Memory B cell (primary cell): ENCODE results near the gene GON4L.
"Not testable (repeated sequence)": the region's sequence is repeated elsewhere in the genome, so short reads cannot be mapped to it uniquely, and the experiment has no call there.

Source experiments
- ATAC-seq: fragments of 150-1000 bp; cut with Tn5 transposase; 2 replicates; pipeline ENCODE4 v1.10.0; 2021; ENCODE audit warnings: low read depth, mild to moderate bottlenecking, moderate library complexity
- DNase-seq, 2 donors: peaks; one replicate each; pipeline ENCODE4 v3.0.0; 2022; ENCODE audit warnings: low spot score in 2 of 2
- H3K27ac Mint-ChIP-seq: one replicate; pipeline ENCODE4 v1.8.0; 2022; ENCODE audit warnings: mild to moderate bottlenecking, moderate library complexity, mixed read lengths
- H3K27me3 Mint-ChIP-seq: one replicate; pipeline ENCODE4 v1.8.0; 2022; ENCODE audit warnings: mixed read lengths
- H3K36me3 Mint-ChIP-seq: one replicate; pipeline ENCODE4 v1.8.0; 2022; ENCODE audit warnings: mild to moderate bottlenecking, mixed read lengths
- H3K4me1 Mint-ChIP-seq: one replicate; pipeline ENCODE4 v1.8.0; 2022; ENCODE audit warnings: mixed read lengths
- H3K4me3 Mint-ChIP-seq: one replicate; pipeline ENCODE4 v1.8.0; 2022; ENCODE audit warnings: mild to moderate bottlenecking, moderate library complexity, mixed read lengths
- H3K9me3 Mint-ChIP-seq: one replicate; pipeline ENCODE4 v1.8.0; 2022; ENCODE audit warnings: mixed read lengths

The GON4L gene

GRCh38 chr1:155816351-155816750, 40.7 kb downstream of the GON4L start:
- peaks cover 33% of the 10 kb centered on the region for H3K36me3 Mint-ChIP-seq
- H3K9me3 Mint-ChIP-seq = no peaks in the 10 kb centered on the region
- peaks cover 3% of the 10 kb centered on the region for H3K4me1 Mint-ChIP-seq
- DNase-seq = no peak
- H3K27ac Mint-ChIP-seq = no peak overlapping the region
- ATAC-seq = no peak
- H3K27me3 Mint-ChIP-seq = no peaks in the 10 kb centered on the region
- H3K4me3 Mint-ChIP-seq = no peak overlapping the region

GRCh38 chr1:155813672-155814071, 43.3 kb downstream of the GON4L start:
- Mint-ChIP-seq H3K27ac (no peak overlapping the region), H3K36me3 (peaks cover 23% of the 10 kb centered on the region), H3K27me3 (no peaks in the 10 kb centered on the region), H3K4me3 (no peak overlapping the region), H3K9me3 (no peaks in the 10 kb centered on the region), H3K4me1 (peaks cover 7% of the 10 kb centered on the region)
- no peak for DNase-seq
- ATAC-seq = no peak

GRCh38 chr1:155812878-155813277, 44.1 kb downstream of the GON4L start:
- no peak overlapping the region for H3K27ac Mint-ChIP-seq
- no peak overlapping the region for H3K4me3 Mint-ChIP-seq
- H3K36me3 Mint-ChIP-seq = peaks cover 25% of the 10 kb centered on the region

GRCh38 chr1:155809088-155809487, 47.9 kb downstream of the GON4L start:
- no peak overlapping the region for H3K27ac Mint-ChIP-seq
- ATAC-seq = no peak
- no peaks in the 10 kb centered on the region for H3K9me3 Mint-ChIP-seq
- peaks cover 16% of the 10 kb centered on the region for H3K36me3 Mint-ChIP-seq
- H3K27me3 Mint-ChIP-seq = no peaks in the 10 kb centered on the region
- peaks cover 8% of the 10 kb centered on the region for H3K4me1 Mint-ChIP-seq
- DNase-seq = no peak
- H3K4me3 Mint-ChIP-seq = peak overlapping the region; percentile 24

More at GRCh38 chr1:155812878-155813277, 44.1 kb downstream of the GON4L start:
- ATAC-seq (no peak), DNase-seq (no peak)
- Mint-ChIP-seq H3K4me1 (peaks cover 11% of the 10 kb centered on the region), H3K9me3 (no peaks in the 10 kb centered on the region), H3K27me3 (no peaks in the 10 kb centered on the region)

- H3K36me3 Mint-ChIP-seq = peaks cover 21% of the 10 kb centered on the region
- no peak overlapping the region for H3K4me3 Mint-ChIP-seq
- DNase-seq (no peak), ATAC-seq (no peak)
- no peak overlapping the region for H3K27ac Mint-ChIP-seq
- no peaks in the 10 kb centered on the region for H3K27me3 Mint-ChIP-seq
- H3K4me1 Mint-ChIP-seq = no peaks in the 10 kb centered on the region
- H3K9me3 Mint-ChIP-seq = no peaks in the 10 kb centered on the region
Observed at GRCh38 chr1:155801149-155801548, 55.9 kb downstream of the GON4L start.

GRCh38 chr1:155795618-155796017, 61.4 kb downstream of the GON4L start:
- not testable (repeated sequence) for H3K4me3 Mint-ChIP-seq, ATAC-seq, DNase-seq, H3K27ac Mint-ChIP-seq, H3K4me1 Mint-ChIP-seq, H3K27me3 Mint-ChIP-seq, H3K9me3 Mint-ChIP-seq
- H3K36me3 Mint-ChIP-seq = peaks cover 23% of the 10 kb centered on the region

- ATAC-seq (no peak), DNase-seq (no peak)
- no peaks in the 10 kb centered on the region for H3K9me3 Mint-ChIP-seq
- peaks cover 22% of the 10 kb centered on the region for H3K36me3 Mint-ChIP-seq
- H3K4me3 Mint-ChIP-seq = no peak overlapping the region
- no peaks in the 10 kb centered on the region for H3K4me1 Mint-ChIP-seq
- H3K27me3 Mint-ChIP-seq = no peaks in the 10 kb centered on the region
- H3K27ac Mint-ChIP-seq = no peak overlapping the region
Observed at GRCh38 chr1:155794605-155795245, 62.3 kb downstream of the GON4L start.

GRCh38 chr1:155793213-155793612, 63.8 kb downstream of the GON4L start:
- H3K36me3 Mint-ChIP-seq = peaks cover 16% of the 10 kb centered on the region
- no peaks in the 10 kb centered on the region for H3K27me3 Mint-ChIP-seq
- DNase-seq (no peak), ATAC-seq (no peak)
- H3K27ac Mint-ChIP-seq = no peak overlapping the region
- no peaks in the 10 kb centered on the region for H3K9me3 Mint-ChIP-seq
- no peaks in the 10 kb centered on the region for H3K4me1 Mint-ChIP-seq
- no peak overlapping the region for H3K4me3 Mint-ChIP-seq

GRCh38 chr1:155777582-155777981, 79.4 kb downstream of the GON4L start:
- Mint-ChIP-seq H3K9me3 (no peaks in the 10 kb centered on the region), H3K27ac (peak overlapping the region; percentile 74), H3K4me3 (no peak overlapping the region), H3K4me1 (peaks cover 4% of the 10 kb centered on the region), H3K27me3 (no peaks in the 10 kb centered on the region), H3K36me3 (peaks cover 40% of the 10 kb centered on the region)
- no peak for DNase-seq
- no peak for ATAC-seq

GRCh38 chr1:155776414-155776813, 80.6 kb downstream of the GON4L start:
- no peaks in the 10 kb centered on the region for H3K9me3 Mint-ChIP-seq

GRCh38 chr1:155773221-155773620, 83.8 kb downstream of the GON4L start:
- Mint-ChIP-seq H3K4me3 (no peak overlapping the region), H3K9me3 (no peaks in the 10 kb centered on the region), H3K27ac (no peak overlapping the region), H3K36me3 (peaks cover 53% of the 10 kb centered on the region), H3K27me3 (no peaks in the 10 kb centered on the region), H3K4me1 (peaks cover 4% of the 10 kb centered on the region)
- DNase-seq (no peak), ATAC-seq (no peak)

More at GRCh38 chr1:155776414-155776813, 80.6 kb downstream of the GON4L start:
- peaks cover 4% of the 10 kb centered on the region for H3K4me1 Mint-ChIP-seq
- no peak overlapping the region for H3K4me3 Mint-ChIP-seq
- peaks cover 41% of the 10 kb centered on the region for H3K36me3 Mint-ChIP-seq
- peak overlapping the region; percentile 62 for H3K27ac Mint-ChIP-seq
- ATAC-seq = no peak
- H3K27me3 Mint-ChIP-seq = no peaks in the 10 kb centered on the region
- DNase-seq = no peak

- H3K9me3 Mint-ChIP-seq = no peaks in the 10 kb centered on the region
- H3K27me3 Mint-ChIP-seq = no peaks in the 10 kb centered on the region
- peaks cover 49% of the 10 kb centered on the region for H3K36me3 Mint-ChIP-seq
- no peak for DNase-seq
- peaks cover 6% of the 10 kb centered on the region for H3K4me1 Mint-ChIP-seq
- no peak overlapping the region for H3K4me3 Mint-ChIP-seq
- ATAC-seq = no peak
- H3K27ac Mint-ChIP-seq = no peak overlapping the region
Observed at GRCh38 chr1:155769257-155769656, 87.8 kb downstream of the GON4L start.

GRCh38 chr1:155767399-155767989, 89.5 kb downstream of the GON4L start:
- not testable (repeated sequence) for H3K4me1 Mint-ChIP-seq, H3K27me3 Mint-ChIP-seq, DNase-seq, H3K4me3 Mint-ChIP-seq, H3K27ac Mint-ChIP-seq, ATAC-seq, H3K9me3 Mint-ChIP-seq
- H3K36me3 Mint-ChIP-seq = peaks cover 43% of the 10 kb centered on the region

GRCh38 chr1:155763989-155764388, 93.0 kb downstream of the GON4L start:
- Mint-ChIP-seq H3K4me1 (peaks cover 15% of the 10 kb centered on the region), H3K36me3 (peaks cover 46% of the 10 kb centered on the region)
- H3K27ac Mint-ChIP-seq, ATAC-seq, DNase-seq, H3K4me3 Mint-ChIP-seq, H3K27me3 Mint-ChIP-seq, H3K9me3 Mint-ChIP-seq: not testable (repeated sequence)
